ENCODE results near the gene CTNNBL1. TPM values are rescaled to one million over a fixed set of nuclear protein-coding genes. Genes with fewer than 3 reads are reported as not detected.

CTNNBL1 gene
- total and polyA plus RNA-seq, 2 of the 4 experiments (the other 2 are of a cell fraction), result 29.9 to 34.1 TPM

GRCh38 chr20:37892001-37892400 is 198.2 kb downstream of the CTNNBL1 start:
- Histone ChIP-seq H2AK9ac (replicated peaks; ENCODE audit: low read depth, low read length, poor library complexity) (no peak overlapping the region), H2BK120ac (ENCODE audit: low read depth, low read length) (no peak overlapping the region), H3K4ac (ENCODE audit: low read depth, low read length) (no peak overlapping the region), H4K20me1 (ENCODE audit: insufficient read depth, low read length) (no peaks in the 10 kb centered on the region), H3K4me2 (ENCODE audit: low read depth, low read length) (no peak overlapping the region), H4K5ac (ENCODE audit: low read depth, low read length) (no peak overlapping the region), H3K23ac (ENCODE audit: low read depth, low read length) (no peak overlapping the region), H2BK20ac (ENCODE audit: low read depth, low read length) (no peak overlapping the region), H3K9me3 (ENCODE audit: control insufficient read depth, insufficient read depth, low read length) (no peaks in the 10 kb centered on the region), H3K56ac (ENCODE audit: extremely low read depth, insufficient read depth, low read length) (no peak overlapping the region), H2BK5ac (ENCODE audit: low read depth, low read length, poor library complexity, severe bottlenecking) (no peak overlapping the region), H3K9me1 (ENCODE audit: insufficient read depth, low read length) (0 out of 2 replicates have a peak, but pooled peaks cover 3% of the 10 kb centered on the region), H3K27ac (ENCODE audit: insufficient read depth, low read length) (no peak overlapping the region), H3K4me1 (ENCODE audit: control insufficient read depth, insufficient read depth, low read length) (no peaks in the 10 kb centered on the region), H2AFZ (replicated peaks; ENCODE audit: low read length, poor library complexity) (no peak overlapping the region), H3K27me3 (ENCODE audit: control insufficient read depth, insufficient read depth, low read length) (peaks cover 33% of the 10 kb centered on the region), H4K8ac (ENCODE audit: low read depth in 2 of 2, low read length in 2 of 2) (no peak overlapping the region), H3K36me3 (ENCODE audit: control insufficient read depth, insufficient read depth, low read length) (no peaks in the 10 kb centered on the region), H3K4me3 (ENCODE audit: insufficient read depth, low read depth, low read length) (no peak overlapping the region), H3K14ac (replicated peaks; ENCODE audit: low read depth, low read length) (no peak overlapping the region), H2BK15ac (ENCODE audit: low read depth, low read length) (no peak overlapping the region), H3K18ac (ENCODE audit: low read depth, low read length) (no peak overlapping the region), H3K79me1 (ENCODE audit: low read depth in 1 of 2, low read length in 2 of 2) (no peaks in the 10 kb centered on the region), H3K9ac (ENCODE audit: low read depth, low read length) (no peak overlapping the region), H2AK5ac (ENCODE audit: low read depth, low read length) (no peak overlapping the region), H4K91ac (ENCODE audit: insufficient read depth, low read depth, low read length) (no peak overlapping the region)
- CTCF ChIA-PET, result no interaction called here
- 83% methylated on average over 1 of the region's 9 CpGs; no CpG with 5 or more reads in 1 of the 2 experiments for WGBS, 2 experiments (ENCODE audit: extremely low coverage in 2 of 2, insufficient read length in 1 of 2)
- ATAC-seq (ENCODE audit: low read depth) (no peak), DNase-seq (no peak)
- intact Hi-C loops (cut with micrococcal nuclease) (no loop called here), dilution Hi-C loops (cut with HindIII; ENCODE audit: low sequenced_read_pairs, unreplicated experiment) (no loop called here), in situ Hi-C loops (cut with MboI; ENCODE audit: low sequenced_read_pairs) (no loop called here)
- BruUV-seq (replicated peaks), result no TSS peak
- no peak for TF ChIP-seq RCOR1 (IDR thresholded peaks at IDR 0.05; ENCODE audit: insufficient replicate concordance, low read length)
- TF ChIP-seq FOS (IDR thresholded peaks at IDR 0.05; ENCODE audit: low read depth, low read length), result no peak
- TF ChIP-seq SMC3 (IDR thresholded peaks at IDR 0.05; ENCODE audit: low read depth, low read length), result no peak
- TF ChIP-seq RAD21 (IDR thresholded peaks at IDR 0.05; ENCODE audit: low read length), result no peak
- POLR2A ChIA-PET (ENCODE audit: unreplicated experiment), result no interaction called here
